GM23338 (cell line): ENCODE results near the gene GBX1. TPM values are rescaled to one million over a fixed set of nuclear protein-coding genes. Genes with fewer than 3 reads are reported as not detected.

Experiments
- CREB1 ChIP-seq: fragments of 250-450 bp; sonication (Bioruptor Pico); IDR thresholded peaks from 2 replicates; pipeline ENCODE4 v1.5.0; 2020; ENCODE audit warnings: low read depth, mild to moderate bottlenecking, moderate library complexity
- CTCF ChIP-seq, 2 experiments: fragments of 200-600 bp in 1 of 2; sonication (generic) in 1 of 2; conservative IDR thresholded peaks; 2 replicates each; pipeline versions ENCODE4 v1.5.1 to v1.6.1; 2016 to 2017; ENCODE audit warnings: antibody characterized with exemption in 2 of 2, low read depth in 2 of 2, mild to moderate bottlenecking in 2 of 2, moderate library complexity in 1 of 2
- ETS1 ChIP-seq: IDR thresholded peaks from 2 replicates; pipeline ENCODE4 v1.6.1; 2016; ENCODE audit warnings: antibody characterized with exemption
- EZH2 ChIP-seq: fragments of 200-600 bp; sonication (generic); IDR thresholded peaks from one replicate; pipeline ENCODE4 v1.8.0; 2017; ENCODE audit warnings: antibody characterized with exemption, mild to moderate bottlenecking, low read depth; ENCODE audit not compliant: unreplicated experiment
- EZH2phosphoT487 ChIP-seq: fragments of 200-600 bp; sonication (generic); IDR thresholded peaks from one replicate; pipeline ENCODE4 v1.8.1; 2018; ENCODE audit warnings: antibody characterized with exemption; ENCODE audit not compliant: unreplicated experiment
- JUNB ChIP-seq: IDR thresholded peaks from one replicate; pipeline ENCODE4 v1.6.1; 2016; ENCODE audit warnings: antibody characterized with exemption; ENCODE audit not compliant: unreplicated experiment
- NANOG ChIP-seq: IDR thresholded peaks from 2 replicates; pipeline ENCODE4 v1.6.1; 2016; ENCODE audit warnings: antibody characterized with exemption, borderline replicate concordance
- POLR2AphosphoS5 ChIP-seq: IDR thresholded peaks from 2 replicates; pipeline ENCODE4 v1.6.1; 2016; ENCODE audit warnings: antibody characterized with exemption, low read depth
- STAT1 ChIP-seq: IDR thresholded peaks from one replicate; pipeline ENCODE4 v1.6.1; 2016; ENCODE audit warnings: antibody characterized with exemption; ENCODE audit not compliant: unreplicated experiment
- ZNF114 ChIP-seq: fragments of 250-450 bp; sonication (Bioruptor Pico); IDR thresholded peaks from 2 replicates; pipeline ENCODE4 v1.5.0; 2020; ENCODE audit warnings: mild to moderate bottlenecking, moderate library complexity
- polyA plus RNA-seq: library from polyadenylated mRNA; unstranded; fragments of >200 nt; fragmentation: Nextera tagmentation; extraction: Ambion mirVana; gene quantifications from 2 replicates; pipeline ENCODE4 v1.2.1, GENCODE V29; 2016
- total RNA-seq: library from RNA; depleted of rRNA; stranded (reverse); fragments of >200 nt; shearing (Covaris generic); gene quantifications from 2 replicates; pipeline ENCODE4 v1.2.3, GENCODE V29; 2014
- TF ChIP-seq, protein P1 (sequence below): fragments of 250-450 bp; sonication (Bioruptor Pico); IDR thresholded peaks from 2 replicates; pipeline ENCODE4 v1.5.0; 2020; ENCODE audit warnings: mild to moderate bottlenecking, moderate library complexity

GBX1 gene
- total and polyA plus RNA-seq, 2 experiments from 2014 or later: 0.24 TPM; not detected in 1

GRCh38 chr7:151146761-151147160 lies 20.7 kb downstream of the GBX1 start (continued):
- TF ChIP-seq, protein P1, sequence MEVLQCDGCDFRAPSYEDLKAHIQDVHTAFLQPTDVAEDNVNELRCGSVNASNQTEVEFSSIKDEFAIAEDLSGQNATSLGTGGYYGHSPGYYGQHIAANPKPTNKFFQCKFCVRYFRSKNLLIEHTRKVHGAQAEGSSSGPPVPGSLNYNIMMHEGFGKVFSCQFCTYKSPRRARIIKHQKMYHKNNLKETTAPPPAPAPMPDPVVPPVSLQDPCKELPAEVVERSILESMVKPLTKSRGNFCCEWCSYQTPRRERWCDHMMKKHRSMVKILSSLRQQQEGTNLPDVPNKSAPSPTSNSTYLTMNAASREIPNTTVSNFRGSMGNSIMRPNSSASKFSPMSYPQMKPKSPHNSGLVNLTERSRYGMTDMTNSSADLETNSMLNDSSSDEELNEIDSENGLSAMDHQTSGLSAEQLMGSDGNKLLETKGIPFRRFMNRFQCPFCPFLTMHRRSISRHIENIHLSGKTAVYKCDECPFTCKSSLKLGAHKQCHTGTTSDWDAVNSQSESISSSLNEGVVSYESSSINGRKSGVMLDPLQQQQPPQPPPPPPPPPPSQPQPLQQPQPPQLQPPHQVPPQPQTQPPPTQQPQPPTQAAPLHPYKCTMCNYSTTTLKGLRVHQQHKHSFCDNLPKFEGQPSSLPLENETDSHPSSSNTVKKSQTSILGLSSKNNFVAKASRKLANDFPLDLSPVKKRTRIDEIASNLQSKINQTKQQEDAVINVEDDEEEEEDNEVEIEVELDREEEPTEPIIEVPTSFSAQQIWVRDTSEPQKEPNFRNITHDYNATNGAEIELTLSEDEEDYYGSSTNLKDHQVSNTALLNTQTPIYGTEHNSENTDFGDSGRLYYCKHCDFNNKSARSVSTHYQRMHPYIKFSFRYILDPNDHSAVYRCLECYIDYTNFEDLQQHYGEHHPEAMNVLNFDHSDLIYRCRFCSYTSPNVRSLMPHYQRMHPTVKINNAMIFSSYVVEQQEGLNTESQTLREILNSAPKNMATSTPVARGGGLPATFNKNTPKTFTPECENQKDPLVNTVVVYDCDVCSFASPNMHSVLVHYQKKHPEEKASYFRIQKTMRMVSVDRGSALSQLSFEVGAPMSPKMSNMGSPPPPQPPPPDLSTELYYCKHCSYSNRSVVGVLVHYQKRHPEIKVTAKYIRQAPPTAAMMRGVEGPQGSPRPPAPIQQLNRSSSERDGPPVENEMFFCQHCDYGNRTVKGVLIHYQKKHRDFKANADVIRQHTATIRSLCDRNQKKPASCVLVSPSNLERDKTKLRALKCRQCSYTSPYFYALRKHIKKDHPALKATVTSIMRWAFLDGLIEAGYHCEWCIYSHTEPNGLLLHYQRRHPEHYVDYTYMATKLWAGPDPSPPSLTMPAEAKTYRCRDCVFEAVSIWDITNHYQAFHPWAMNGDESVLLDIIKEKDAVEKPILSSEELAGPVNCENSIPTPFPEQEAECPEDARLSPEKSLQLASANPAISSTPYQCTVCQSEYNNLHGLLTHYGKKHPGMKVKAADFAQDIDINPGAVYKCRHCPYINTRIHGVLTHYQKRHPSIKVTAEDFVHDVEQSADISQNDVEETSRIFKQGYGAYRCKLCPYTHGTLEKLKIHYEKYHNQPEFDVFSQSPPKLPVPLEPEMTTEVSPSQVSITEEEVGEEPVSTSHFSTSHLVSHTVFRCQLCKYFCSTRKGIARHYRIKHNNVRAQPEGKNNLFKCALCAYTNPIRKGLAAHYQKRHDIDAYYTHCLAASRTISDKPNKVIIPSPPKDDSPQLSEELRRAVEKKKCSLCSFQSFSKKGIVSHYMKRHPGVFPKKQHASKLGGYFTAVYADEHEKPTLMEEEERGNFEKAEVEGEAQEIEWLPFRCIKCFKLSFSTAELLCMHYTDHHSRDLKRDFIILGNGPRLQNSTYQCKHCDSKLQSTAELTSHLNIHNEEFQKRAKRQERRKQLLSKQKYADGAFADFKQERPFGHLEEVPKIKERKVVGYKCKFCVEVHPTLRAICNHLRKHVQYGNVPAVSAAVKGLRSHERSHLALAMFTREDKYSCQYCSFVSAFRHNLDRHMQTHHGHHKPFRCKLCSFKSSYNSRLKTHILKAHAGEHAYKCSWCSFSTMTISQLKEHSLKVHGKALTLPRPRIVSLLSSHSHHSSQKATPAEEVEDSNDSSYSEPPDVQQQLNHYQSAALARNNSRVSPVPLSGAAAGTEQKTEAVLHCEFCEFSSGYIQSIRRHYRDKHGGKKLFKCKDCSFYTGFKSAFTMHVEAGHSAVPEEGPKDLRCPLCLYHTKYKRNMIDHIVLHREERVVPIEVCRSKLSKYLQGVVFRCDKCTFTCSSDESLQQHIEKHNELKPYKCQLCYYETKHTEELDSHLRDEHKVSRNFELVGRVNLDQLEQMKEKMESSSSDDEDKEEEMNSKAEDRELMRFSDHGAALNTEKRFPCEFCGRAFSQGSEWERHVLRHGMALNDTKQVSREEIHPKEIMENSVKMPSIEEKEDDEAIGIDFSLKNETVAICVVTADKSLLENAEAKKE (CRISPR knock-in tag): no peak
- TF ChIP-seq NANOG (no peak), EZH2phosphoT487 (no peak), EZH2 (no peak), ETS1 (no peak), POLR2AphosphoS5 (no peak), CTCF (conservative IDR thresholded peaks at IDR 0.05; ENCODE audit: low read depth in 2 of 2) (no peak), JUNB (no peak), STAT1 (no peak), CREB1 (no peak), ZNF114 (no peak)
